ENCODE measurements around the gene CES2.
"Not testable (repeated sequence)": the region's sequence is repeated elsewhere in the genome, so short reads cannot be mapped to it uniquely, and the experiment has no call there.

The CES2 gene

DNA sequence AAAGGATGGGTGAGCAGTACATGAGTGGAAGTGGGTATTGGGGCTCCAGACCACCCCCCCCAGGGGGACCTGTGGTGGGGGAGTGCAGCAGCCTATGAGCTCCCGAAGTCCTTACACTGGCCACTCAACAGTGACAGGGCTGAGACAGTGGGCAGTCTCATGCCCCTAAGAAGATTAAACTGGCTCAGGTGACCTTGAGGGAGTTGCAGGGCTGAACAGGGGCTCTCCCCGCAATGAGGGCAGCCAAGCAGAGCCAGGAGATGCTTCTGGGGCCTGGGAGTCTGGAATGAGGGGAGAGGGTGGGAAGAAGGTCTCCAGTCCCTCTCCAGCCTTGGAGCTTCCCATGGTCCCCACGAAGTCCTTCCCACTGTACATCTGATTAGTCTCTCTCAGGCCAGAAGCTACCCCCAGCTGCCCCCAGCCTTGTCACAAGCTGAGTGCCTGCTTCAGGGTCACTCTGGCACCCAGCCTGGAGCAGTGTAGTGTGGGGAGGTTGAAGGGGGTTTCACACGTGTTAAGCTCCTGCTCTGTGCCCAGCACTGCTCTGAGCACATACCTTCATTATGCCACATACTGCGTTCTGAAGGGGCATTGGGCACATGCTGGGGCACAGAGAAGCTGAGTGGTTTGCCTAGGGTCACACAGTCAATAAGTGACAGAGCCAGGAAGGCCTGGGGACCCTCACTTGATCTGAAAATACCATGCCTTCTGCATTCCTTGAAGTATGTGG lies 15.6 kb upstream of the CES2 start:
- no peak for DNase-seq

DNA sequence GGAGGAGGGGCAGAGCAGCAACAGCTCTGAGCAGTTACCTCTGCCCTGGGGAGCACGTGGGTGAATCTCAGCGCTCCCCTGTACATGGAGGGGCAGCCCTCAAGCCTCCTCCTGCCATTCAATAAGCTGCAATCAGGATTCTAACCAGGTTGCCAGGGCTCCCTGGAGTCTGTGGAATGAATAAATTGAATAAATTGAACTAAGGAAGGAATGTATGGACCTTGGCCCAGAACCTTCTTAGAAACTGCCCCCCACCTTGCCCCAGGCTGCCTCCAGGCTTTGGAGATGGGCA lies 15.1 kb upstream of the CES2 start:
- DNase-seq: no peak

DNA sequence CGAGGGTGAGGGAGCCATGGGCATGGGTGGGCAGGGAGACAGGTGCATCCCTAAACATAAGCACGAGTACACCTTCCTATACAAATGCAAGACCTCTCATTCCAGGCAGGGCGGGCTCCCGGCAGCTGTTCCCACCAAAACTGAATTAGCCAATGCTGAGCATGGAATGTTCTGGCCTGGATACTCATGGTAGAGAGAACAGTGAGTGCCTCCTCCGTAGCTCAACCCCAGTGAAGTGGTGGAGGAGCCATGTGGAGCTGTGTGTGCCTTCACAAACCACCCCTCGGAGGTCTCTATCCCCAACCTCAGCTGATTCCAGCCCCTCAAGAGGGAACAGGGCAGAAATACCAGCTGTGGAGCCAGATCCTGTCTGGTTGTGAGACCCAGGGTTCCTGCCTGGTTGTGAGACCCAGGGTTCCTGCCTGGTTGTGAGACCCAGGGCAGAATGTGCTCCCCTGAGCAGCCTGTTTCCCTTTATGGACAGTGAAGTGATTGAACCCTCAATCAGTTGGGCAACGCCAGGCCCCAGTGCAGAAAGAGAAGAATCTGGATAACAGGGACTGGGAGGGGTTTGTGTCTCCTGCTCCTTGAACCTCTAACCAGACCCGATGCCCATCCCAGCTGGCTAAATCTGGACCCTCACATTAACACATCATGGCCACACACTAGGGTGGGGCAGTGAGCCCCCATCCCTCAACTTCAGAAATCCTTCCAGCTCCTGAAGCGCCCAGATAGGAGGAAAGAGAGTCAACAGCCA lies 14.2 kb upstream of the CES2 start:
- DNase-seq: no peak

DNA sequence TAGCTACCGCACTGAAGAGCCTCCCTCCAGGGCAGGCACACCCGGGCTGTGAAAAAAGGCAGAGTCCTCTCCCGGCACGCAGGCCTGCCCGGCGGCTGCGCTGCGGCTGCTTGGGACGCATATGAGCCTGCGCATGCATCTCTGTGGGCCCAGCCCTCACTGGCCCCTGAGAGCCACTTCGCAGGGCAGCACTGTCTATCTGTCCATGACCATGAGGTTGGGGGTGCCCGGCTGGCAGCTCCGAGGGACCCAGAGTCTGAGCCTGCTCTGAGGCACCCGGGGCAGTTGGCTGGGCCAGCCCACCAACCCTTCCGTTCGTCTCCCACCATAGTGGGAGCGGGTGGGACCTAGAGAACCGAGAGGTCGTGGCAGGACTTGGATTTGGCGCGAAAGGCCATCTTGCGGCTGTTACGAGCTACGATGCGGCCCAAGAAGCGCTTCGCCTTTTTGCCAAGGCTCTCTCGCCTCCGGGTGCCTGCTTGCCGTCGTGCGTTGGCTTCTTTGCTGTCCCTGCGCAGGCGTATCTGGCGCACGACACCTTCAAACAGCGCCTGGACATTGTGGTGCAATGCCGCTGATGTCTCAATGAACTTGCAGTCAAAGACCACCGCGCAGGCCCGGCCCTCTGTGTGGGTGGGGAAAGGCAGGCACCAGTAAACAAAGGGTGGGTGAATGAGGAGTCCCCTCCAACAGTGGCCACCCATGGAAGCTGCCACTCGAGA lies 13.4 kb upstream of the CES2 start:
- no peak for DNase-seq

DNA sequence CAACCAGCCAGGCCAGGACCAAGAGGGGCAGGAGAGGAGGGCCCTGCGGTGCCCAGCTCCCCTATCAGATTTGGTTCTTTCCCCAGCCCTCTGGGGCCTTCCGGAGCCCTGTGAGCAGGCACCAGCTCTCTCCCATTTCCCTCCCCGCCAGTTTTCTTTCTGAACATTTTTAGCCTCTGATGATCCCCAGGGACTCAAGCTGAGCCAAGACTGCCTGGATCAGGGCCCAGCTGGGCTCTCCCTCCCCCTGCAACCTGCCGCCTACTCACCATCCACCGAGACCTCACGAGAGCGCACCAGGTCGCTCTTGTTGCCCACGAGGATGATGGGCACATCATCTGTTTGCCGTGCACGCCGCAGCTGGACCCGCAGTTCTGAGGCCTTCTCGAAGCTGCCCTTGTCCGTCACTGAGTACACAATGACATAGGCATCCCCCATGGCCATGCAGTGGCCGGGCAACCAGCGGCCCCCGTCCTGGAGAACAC lies 12.0 kb upstream of the CES2 start:
- DNase-seq: no peak

DNA sequence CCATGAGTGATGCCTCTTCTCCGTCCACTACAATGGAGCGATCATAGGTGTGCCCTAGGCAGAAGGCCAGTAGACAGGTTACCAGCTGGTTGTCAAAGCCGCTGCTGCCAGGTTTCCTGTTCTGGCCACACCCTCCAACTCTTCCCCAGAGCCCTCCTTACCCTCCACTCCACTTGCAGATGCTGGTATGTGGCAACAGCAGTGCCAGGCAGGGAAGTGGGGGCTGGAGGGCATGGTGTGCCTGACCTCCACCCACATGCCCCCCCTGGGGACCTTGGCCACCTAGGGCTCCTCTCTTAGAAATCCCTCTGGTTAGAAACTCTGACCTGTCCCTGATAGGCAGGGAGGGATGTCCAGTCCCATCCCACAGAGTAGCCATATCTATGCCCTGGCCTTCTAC lies 11.4 kb upstream of the CES2 start:
- DNase-seq: no peak

DNA sequence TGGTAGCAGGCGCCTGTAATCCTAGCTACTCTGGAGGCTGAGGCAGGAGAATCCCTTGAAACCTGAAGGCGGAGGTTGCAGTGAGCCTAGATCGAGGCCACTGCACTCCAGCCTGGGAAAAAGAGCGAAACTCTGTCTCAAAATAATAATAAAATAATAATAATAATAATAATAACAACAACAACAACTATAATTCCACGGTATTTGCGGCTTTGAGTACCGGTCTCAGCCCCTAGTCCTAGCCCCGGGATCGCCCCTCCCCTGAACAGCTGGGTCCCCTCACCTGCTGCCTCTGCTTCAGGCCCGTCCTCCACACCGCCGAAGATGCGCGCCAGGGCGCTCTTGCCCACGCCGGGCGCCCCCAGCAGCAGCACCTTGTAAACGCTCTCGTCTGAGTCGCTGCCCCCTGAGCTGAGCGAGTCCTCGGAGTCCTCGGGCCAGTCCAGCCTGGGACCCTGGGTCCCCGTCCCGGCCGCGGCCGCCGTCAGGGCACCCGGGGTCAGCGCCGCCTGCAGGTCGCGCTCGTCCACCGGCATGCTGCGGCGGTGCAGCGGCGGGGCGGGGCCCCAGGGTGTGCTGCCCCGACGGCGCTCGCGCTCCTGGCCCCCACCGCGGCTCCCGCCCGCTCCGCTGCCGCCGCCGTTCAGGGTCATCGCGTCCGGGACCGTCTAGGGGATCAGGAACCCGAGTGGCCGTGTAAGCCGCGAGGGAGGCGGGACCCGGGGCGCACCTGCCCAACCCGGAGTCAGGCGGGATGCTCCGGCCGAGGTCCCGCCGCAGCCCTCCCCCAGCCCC lies 10.6 kb upstream of the CES2 start:
- DNase-seq: no peak

DNA sequence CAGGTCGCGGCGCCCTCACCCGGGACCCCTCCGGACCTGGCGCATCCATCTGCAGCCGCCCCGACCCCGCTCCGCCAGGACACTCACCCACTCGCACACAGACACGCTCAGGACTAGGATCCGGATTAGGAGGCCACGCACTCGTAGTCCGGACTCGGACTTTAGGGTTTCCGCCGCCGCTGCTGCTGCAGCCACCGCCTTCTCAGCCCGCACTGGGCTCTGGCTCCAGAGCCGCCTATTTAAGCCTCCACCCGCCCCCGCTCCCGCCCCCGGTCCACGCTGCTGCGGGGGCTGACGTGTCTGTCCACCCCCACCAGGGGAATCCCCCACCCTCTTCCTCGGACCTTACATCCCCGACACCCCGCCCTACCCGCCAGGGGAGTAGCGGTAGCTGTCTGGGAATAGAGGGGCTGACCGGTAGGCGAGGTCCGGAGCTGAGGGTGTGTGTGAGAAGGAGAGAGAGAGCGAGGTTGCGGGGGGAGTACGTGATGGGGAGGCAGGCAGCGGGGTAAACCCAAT lies 9.9 kb upstream of the CES2 start, which contains the start of gene RRAD:
Gene RRAD (minus strand): TSS at position 214 of the 519 bp plus-strand sequence. CDS start 356 bp downstream, outside the sequence.
- no peak for DNase-seq

DNA sequence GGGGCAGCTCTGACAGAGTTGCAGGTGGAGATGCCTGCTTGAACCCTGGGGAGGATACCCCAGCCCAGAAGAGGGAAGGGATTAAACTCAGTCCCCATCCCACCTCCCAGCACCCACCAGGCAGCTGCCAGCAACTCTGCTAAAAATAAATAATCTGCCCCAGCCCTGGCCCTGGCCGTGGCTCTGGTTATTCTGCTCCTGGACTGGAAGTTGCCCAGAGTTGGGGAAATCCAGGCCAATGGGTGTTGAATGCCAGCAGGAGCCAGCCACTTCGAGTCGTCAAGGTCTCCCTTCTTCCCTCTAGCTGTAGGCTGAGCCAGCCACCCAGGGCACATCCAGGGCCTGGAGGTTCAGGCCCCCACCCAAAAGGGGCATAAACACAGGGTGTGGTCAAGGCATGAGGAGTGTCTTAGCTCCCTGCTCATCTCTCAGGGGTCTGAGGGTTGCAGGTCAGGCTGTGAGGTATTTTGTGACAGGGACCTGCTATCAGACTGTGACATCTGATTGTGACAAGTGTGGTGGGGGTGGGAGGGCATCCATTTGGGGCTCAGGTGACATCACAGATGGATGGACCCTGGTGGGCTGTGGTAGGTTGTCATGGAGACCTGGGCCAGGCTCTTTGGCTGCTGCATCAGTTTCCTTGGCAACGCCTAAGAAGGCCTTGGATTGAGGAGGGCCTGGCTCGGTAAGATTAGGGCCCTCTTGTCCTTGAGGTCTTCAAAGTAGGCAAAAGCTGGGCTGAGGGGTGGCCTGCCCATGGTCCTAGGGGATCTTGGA lies 9.0 kb upstream of the CES2 start:
- no peak for DNase-seq

DNA sequence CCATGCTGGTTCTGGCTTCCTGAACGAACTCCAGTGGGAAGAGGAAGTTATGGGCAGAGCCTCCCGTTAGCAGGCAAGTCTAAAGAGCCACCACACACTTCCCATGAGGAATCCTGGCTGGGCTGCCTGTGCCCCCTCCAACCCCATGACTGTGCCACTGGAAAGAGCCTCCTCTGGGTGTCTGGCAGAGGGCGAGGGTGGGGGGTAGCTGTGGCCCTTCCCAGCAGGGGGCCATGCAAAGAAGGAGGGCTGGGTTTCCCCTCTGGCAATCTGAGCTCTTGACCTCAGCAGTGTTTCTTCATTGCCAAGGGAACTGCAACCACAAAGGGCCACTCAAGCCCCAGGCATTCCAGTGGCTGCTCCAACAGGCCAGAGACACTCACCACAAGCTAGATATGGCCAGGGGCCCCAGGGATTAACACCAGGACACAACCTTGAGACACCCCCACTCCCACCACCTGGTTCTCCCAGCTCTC lies 8.3 kb upstream of the CES2 start:
- peak; percentile 90 for DNase-seq

DNA sequence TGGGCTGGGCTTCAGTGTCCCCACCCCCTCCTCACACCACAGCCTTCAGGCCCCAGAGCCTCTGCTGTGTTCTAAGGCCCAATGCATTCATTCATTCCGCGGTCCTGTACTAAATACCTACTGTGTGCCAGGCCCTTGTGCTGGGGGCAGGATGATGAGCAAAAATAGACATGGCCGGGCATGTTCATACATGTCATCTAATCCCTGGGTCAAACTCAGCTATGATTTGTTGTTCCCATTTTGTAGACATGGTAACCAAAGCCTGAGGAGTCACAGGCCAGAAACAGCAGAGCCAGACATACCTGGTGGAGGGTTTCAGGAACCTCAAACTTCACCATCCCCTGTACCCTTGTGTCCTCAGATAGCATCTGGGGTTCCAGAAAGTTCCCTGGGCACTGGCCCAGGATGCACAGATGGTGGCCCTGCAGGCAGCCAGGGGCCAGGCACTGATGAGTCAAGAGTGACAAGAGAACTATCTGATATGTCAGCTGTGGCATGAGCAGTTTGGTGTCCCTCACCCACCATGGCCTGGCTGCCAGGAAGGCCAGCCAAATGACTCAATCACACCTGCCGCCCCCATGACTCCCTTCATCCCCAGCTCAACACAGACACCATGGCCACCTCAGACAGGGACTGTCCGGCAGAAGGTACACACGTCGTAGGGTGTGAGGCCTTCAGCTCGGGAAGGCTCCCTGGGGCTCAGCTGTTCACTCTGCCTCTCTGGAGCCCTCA lies 7.2 kb upstream of the CES2 start:
- peak; percentile 17 for DNase-seq

DNA sequence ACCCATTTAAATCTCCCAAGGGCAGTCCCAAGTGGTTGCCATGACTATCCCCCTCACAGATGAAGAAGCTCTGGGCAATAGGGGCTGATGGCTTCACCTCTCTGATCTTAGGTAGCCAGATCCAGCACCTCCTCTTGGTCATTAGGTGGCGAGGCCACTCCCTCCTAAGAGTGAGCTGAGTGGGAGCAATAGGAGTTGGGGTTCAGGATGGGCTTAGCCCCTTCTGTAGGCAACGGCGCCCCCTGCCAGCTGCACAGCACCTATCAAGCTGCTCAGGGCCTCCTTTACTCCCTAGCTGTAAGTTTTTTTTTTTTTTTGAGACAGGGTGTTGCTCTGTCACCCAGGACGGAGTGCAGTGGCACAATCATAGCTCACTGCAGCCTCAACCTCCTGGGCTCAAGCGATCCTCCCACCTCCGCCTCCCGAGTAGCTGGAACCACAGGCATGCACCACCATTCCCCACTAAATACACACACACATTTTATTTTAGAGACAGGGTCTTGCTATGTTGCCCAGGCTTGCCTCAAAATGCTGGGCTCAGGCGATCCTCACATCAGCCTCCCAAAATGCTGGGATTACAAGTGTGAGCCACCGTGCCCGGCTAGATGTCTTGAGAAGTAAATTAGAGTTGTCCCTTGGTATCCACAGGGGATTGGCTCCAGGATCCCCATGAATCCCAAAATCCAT lies 6.5 kb upstream of the CES2 start:
- DNase-seq: no peak

DNA sequence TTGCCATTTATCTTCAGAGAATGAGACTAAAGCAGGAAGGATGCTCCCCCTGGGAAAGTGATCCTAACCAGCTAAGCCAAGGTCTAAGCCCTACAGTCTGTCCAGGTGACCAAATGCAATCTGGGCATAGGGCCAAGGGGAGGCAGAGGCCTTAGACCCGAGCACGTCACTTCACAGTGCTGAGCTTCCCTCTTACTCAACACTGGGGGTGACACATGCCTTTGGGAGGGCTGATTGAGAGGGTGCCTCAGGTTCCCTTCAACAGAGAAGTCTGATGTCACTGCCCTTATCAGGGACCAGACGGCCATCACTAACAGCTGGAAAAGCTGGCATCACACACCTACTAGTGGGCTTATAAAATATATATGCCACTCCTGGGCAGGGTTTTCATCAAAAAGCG lies 5.1 kb upstream of the CES2 start:
- DNase-seq: peak; percentile 45

DNA sequence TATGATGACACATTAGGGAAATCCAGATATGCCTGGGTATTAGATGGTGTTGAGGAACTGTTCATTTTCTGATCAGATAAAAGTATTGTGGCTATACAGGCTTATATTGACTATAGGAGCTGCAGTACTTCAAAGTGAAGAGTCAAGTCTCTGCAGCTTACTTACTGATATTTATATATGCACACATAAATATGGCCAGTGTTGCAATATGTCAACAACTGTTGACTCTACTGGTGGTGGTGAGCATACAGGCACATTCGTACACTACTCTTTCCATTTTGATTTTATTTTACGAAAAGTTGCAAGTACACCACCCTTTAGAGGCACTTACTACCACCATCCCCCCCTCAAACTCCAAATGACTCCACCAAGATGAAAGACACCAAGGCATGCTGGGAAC lies 3.7 kb upstream of the CES2 start:
- DNase-seq: no peak

DNA sequence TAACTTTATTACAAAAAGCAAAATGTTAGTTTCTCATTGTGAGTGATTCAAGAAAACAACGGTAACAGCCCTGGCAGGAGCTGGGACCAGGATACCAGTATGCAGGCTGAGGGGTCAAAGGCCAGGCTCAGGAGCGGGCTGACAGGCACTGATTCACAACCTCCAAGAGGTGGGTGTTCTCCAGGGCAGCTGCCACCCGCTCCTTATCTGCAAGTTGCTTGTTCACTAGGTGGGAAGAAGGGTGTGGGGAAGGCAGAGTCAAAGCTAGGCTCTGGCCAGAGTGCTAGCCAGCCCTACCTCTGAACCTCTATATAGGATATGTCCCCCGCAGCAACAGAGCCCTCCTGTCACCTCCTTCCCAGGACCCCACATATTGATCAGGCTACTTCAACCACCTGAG lies 3.2 kb upstream of the CES2 start:
- no peak for DNase-seq

DNA sequence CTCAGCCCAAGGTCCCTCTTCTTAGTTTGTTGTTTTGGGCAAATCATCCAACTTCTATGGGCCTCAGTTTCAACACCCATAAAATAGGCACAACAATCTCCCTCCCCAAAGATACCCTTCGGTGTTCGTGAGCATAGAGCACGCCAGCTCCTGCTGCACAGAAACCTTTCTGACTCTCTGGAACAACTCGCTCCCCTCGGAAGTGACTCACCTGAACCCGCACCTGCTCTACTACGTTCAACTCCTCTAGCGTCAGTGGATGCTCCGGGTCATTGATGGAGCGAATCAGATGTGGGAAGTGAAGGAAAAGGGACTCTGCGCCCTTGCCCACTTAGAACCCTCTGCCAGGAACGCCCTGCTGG lies 1.6 kb upstream of the CES2 start:
- peak; percentile 43 for DNase-seq

DNA sequence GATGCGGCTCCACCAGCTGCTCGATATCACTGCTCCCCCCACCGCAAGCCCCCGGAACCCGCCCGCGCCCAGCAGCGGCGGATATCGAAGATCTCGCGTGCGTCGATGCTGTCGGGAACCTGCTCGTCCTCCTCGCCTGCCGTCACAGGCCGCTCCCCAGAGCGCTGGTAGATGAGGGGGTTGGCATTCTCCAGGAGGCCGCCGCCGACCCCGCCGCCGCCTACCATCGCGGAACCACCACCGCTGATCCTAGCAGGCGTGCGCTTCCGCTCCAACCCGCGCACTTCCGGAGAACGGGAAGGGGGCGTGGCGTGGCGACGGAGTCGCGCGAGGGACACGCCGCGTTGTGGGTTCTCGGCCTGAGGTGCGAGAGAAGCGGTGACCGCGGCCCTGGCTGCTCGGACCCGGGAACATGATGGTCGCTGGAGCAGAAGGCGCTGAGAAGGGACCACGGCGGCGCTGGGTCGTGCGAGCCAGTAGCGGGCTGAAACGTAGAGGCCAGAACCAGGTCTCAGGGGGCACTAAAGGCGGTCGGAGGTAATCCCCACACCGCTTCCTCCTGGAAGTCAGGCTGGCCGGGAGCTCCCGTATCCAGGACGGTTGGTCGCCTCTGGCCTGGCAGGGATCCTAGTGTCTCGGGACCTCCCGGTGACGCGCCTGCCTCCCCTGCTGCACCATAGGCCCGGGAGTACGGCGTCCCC lies 1.0 kb upstream of the CES2 start, which contains the start of gene CIAO2B:
Gene CIAO2B (minus strand): TSS at position 265 of the 701 bp plus-strand sequence. CDS start 38 bp downstream, at position 227.
- DNase-seq: peak; percentile 53

DNA sequence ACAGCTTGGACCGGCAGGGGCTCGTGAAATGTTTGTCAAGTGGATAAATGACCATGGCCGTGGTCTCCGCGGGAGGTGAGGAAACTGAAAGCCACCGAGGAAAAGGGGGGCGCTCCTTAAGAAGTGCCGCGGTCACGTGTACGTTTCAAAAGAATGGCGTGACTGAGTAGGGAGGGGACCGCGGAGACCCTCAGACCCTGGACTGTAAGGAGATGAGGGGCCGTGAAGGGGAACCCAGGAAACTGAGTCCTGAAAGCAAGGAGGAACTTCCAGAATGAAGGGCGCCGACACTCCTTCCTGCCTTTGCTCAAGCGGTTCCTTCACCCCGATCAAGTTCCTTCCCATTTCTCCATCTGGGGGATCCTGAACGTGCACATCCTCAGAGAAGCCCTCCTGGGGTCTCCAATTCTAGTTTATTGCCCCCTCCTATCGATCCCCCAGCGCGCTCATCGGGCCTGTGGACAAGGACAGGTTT lies 440 bp upstream of the CES2 start:
- not testable (repeated sequence) for DNase-seq

DNA sequence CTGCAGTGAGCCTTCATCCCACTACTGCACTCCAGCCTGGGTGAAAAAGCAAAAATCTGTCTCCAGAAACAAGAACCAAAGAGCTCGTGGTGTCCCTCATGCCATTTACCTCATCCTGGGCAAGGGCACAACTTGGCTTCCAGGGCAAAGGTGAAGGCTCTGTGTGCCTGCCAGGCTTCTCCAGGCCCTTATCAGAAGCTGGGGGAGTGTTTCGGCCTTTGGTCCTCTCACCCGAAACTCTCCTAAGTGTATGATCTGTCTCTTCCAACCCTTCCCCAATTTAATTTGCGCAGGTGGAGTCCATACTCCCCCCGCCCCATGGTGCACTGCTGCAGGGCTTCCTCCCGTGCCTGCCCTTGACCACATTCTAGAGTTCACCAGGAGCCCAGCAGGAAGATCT lies 1.1 kb downstream of the CES2 start:
- no peak for DNase-seq
